ENCODE measurements around the gene IFT172.
A peak's percentile ranks its signal among the peaks of the same experiment; 100 is the strongest.

Gene IFT172

GRCh38 chr2:27495840-27496356 is 6.4 kb upstream of the IFT172 start:
- H3K4me3 ChIP-seq (ENCODE audit: low read depth, low read length): peak overlapping the region; percentile 73
- in situ Hi-C loops (cut with HindIII; ENCODE audit: low sequenced_read_pairs): no loop called here
- TF ChIP-seq CTCF (IDR thresholded peaks at IDR 0.05; ENCODE audit: low read depth, low read length, missing control alignments): no peak
- DNase-seq (ENCODE audit: low read depth): no peak

GRCh38 chr2:27494944-27495554 is 5.5 kb upstream of the IFT172 start, which contains the start of gene FNDC4:
TSS of gene FNDC4 (minus strand) at chr2:27495200. CDS start at chr2:27494679, 521 bp downstream.
- DNase-seq (ENCODE audit: low read depth): no peak
- in situ Hi-C loops (cut with HindIII; ENCODE audit: low sequenced_read_pairs): no loop called here
- no peak for TF ChIP-seq CTCF (IDR thresholded peaks at IDR 0.05; ENCODE audit: low read depth, low read length, missing control alignments)
- peak within 1 kb of the TSS; percentile 73 for H3K4me3 ChIP-seq (ENCODE audit: low read depth, low read length)

- peak; percentile 15 for TF ChIP-seq CTCF (IDR thresholded peaks at IDR 0.05; ENCODE audit: low read depth, low read length, missing control alignments)
- DNase-seq (ENCODE audit: low read depth): no peak
- peak overlapping the region; percentile 73 for H3K4me3 ChIP-seq (ENCODE audit: low read depth, low read length)
- in situ Hi-C loops (cut with HindIII; ENCODE audit: low sequenced_read_pairs): no loop called here
Measured at GRCh38 chr2:27494284-27494943, 4.9 kb upstream of the IFT172 start.

GRCh38 chr2:27493948-27494283 is 4.4 kb upstream of the IFT172 start:
- TF ChIP-seq CTCF (IDR thresholded peaks at IDR 0.05; ENCODE audit: low read depth, low read length, missing control alignments): no peak
- in situ Hi-C loops (cut with HindIII; ENCODE audit: low sequenced_read_pairs): no loop called here
- peak overlapping the region; percentile 73 for H3K4me3 ChIP-seq (ENCODE audit: low read depth, low read length)
- no peak for DNase-seq (ENCODE audit: low read depth)

- DNase-seq (ENCODE audit: low read depth): no peak
- H3K4me3 ChIP-seq (ENCODE audit: low read depth, low read length): no peak overlapping the region
- in situ Hi-C loops (cut with HindIII; ENCODE audit: low sequenced_read_pairs): no loop called here
- no peak for TF ChIP-seq CTCF (IDR thresholded peaks at IDR 0.05; ENCODE audit: low read depth, low read length, missing control alignments)
Measured at GRCh38 chr2:27492557-27492956, 3.0 kb upstream of the IFT172 start.

- in situ Hi-C loops (cut with HindIII; ENCODE audit: low sequenced_read_pairs): no loop called here
- DNase-seq (ENCODE audit: low read depth): no peak
- peak; percentile 33 for TF ChIP-seq CTCF (IDR thresholded peaks at IDR 0.05; ENCODE audit: low read depth, low read length, missing control alignments)
- H3K4me3 ChIP-seq (ENCODE audit: low read depth, low read length): peak overlapping the region; percentile 68
Measured at GRCh38 chr2:27489118-27489497, 435 bp downstream of the IFT172 start.
